HPDE6-E6E7 (cell line): ENCODE measurements around the gene PYCR2.
A peak's percentile ranks its signal among the peaks of the same experiment; 100 is the strongest.

ENCODE experiments used
- DNase-seq: peaks from one replicate; pipeline ENCODE4 v3.0.0; 2011; ENCODE audit warnings: missing footprints; ENCODE audit errors: extremely low spot score

The PYCR2 gene

DNA sequence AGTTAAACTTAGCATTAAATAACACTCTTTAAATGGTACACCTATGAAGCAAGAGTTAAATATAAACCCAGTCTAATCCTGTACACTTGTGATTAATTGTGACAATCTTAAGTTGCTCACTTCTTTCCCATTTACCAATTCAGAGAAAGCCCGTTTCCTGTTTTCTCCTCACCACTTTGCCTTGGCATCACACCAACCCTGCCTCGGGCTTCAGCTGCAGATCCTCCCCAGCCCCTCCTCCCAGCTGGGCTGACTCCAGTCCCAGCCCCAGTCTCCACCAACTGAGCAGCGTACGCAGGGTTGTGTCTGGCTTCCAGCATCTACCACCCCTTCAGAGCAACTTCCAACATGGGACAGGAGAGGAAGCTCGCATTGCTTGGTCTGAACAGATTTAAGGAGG lies 4.1 kb downstream of the PYCR2 start:
- peak; percentile 74 for DNase-seq

DNA sequence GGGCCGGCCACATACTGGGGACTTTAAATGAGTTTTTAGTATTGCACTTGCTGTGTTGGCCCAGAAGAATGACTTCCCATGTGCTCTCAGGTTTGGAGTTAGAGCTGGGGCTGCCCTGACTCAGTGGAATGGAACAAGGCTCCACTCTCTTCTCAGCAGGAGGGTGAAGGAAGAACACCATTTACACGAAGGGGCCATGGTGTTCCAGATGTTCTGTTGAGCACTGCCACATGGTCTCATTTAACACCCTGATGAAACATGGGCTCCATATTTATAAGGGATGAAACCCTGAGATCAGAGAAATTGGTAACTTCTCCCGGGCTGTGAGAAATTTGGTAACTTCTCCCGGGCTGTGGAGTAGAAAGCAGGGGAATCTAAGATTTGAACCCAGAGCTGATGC lies 5.8 kb downstream of the PYCR2 start:
- DNase-seq: no peak

- no peak for DNase-seq
Observed at GRCh38 chr1:225917536-225917935, 6.5 kb downstream of the PYCR2 start.

GRCh38 chr1:225917101-225917500 lies 6.9 kb downstream of the PYCR2 start:
- DNase-seq: no peak

- DNase-seq: no peak
Observed at GRCh38 chr1:225915538-225915991, 8.5 kb downstream of the PYCR2 start.

DNA sequence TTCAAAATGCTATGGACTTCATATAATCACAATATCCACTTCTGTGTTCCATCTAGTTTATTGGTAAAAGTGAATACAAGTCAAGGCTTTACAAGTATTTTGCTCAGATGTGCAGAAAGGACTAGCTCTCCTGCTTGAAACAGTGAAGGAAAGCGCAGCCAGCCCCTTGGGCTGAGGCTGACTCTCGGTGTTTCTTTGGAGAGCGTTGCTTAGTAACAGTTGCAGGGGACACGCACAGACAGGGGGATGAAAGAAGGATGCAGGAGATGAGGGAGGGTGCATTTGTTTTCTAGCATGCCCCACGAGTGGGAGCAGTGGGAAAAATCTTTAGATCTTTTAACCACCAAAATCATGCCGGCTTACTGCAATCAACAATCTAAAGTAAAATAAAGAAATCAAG lies 9.1 kb downstream of the PYCR2 start:
- DNase-seq: no peak

DNA sequence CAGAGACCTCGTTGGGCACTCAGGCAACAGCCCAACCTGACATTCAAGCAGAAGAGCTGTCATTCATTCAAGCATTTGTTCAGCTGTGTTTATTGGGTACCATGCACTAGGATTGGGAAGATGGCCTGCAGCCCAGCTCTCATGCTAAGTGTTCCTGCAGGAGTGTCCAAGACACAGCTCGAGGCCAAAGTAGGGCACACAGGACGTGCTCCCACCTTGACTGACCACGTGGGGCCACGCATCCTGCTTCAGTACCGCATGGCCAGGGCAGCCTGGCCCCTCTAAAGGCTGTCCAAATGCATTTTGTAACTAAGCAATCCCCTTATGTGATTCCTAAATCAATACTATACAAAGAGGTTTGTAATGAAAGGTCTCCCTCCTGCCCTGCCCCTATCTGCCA lies 9.7 kb downstream of the PYCR2 start:
- DNase-seq: no peak

DNA sequence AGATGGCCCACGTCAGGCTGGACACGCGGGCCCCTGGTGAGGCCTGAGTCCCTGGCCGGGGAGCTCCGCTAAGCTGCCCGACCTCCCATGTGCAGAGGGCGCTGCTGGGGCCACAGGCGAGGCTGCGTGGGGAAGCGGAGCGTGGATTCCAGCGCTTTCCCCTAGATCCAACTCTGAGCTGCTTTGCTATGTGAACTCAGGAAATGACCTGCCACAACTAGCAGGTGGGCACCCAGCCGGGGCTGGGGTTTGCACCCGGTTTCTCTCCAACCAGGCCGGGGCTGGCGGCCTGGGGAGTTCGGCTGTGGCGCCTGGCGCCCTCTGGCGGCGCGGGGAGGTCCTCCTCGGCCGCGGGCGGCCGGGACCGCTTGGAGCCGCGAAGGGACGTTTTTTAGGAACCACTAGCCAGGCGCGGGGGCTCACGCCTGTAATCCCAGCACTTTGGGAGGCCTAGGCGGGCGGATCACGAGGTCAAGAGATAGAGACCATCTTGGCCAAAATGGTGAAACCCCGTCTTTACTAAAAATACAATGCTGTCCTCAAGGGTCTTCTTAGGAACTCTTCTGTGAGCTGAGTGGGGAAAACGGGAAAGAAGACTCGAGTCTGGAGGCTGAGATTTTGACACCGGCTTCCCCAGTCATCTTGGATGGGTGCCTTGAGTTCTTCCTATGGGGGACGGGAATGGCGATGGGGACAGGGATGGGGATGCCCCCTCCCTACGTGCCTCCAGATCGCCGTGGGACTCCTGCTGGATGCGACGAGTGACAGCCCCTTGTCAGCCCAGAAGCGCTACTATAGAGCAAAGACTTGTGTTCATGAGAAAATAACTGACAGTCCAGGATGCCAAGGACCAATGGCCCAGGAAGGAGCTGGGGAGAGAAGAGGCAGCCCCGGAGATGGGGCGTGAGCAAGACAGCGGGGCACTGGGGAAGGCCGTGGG lies 12.6 kb downstream of the PYCR2 start:
- peak; percentile 45 for DNase-seq

DNA sequence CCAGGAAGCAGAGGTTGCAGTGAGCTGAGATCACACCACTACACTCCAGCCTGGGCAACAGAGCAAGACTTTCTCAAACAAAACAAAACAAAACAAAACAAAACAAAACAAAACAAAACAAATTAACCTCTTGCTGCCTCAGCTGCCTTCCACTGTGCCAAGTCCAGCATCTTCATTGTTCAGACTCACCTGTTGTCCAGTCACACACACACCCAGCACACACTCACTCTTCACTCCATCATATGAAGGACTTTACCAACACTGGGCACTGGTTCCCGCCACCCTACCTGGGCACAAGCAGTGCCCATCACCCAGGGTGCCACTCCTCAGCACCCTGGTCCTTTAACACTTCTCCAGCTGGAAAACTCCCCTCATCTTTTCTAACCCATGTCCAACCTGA lies 14.6 kb downstream of the PYCR2 start:
- DNase-seq: no peak

GRCh38 chr1:225908773-225909172 lies 15.3 kb downstream of the PYCR2 start:
- no peak for DNase-seq

- no peak for DNase-seq
Observed at GRCh38 chr1:225908013-225908640, 15.9 kb downstream of the PYCR2 start.

- no peak for DNase-seq
Observed at GRCh38 chr1:225907341-225907740, 16.7 kb downstream of the PYCR2 start.

DNA sequence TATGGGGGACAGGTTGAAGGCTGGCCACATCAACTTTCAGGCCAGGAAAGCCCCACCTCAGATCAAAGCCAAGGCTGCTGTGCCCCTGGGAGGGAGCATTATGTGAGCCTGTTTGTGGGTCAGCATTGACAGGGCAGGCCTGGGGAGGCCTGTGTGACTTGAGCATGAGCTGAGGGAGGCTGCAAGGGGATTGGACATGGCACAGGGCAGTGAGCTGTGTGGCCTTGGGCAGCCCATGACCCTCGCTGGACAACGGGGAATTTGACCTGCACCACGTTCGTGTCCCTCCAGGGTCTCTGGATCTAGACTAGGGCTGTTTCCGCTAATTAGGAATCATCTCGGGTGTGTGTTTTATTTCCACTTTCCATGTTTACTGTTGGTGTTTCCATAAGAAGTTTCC lies 17.6 kb downstream of the PYCR2 start:
- DNase-seq: no peak

DNA sequence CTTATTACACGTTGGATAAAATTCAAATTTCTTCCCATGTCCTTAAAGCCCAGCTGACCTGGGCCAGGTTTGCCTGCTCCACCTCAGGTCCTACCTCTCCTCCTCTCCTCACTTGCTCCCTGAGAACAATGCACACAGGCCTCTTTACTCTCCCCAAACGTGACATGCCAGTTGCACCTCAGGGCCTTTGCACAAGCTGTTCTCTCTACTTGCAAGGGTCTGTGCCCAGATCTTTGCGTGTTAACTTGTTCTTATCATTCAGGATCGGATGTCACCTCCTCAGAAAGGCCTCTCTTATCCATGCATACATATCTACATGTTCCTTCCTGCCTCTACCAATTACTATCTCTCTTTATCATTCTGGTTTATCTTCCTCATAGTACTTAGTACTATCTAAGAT lies 20.4 kb downstream of the PYCR2 start:
- DNase-seq: no peak

- no peak for DNase-seq
Observed at GRCh38 chr1:225899044-225899925, 24.8 kb downstream of the PYCR2 start.

- DNase-seq: no peak
Observed at GRCh38 chr1:225897595-225898514, 26.2 kb downstream of the PYCR2 start.

- DNase-seq: peak; percentile 83
Observed at GRCh38 chr1:225896937-225897549, 27.0 kb downstream of the PYCR2 start.

DNA sequence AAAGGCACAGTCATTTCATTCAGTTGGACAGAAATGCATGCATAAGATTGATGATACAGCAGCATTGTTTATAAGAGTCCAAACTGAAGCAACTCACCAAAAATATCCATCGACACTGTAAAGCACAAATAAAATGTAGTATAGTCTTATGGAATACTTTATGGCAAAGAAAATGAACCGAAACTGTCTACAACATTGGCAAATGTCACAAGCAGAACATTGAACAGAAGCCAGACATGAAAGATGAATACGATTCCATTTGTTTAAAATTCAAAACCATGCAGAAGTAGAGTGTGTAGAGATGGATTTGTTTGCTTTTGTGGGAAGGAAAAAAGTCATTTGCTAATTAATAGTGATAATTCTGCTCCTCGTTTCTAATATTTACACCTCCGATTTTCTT lies 27.6 kb downstream of the PYCR2 start:
- no peak for DNase-seq

DNA sequence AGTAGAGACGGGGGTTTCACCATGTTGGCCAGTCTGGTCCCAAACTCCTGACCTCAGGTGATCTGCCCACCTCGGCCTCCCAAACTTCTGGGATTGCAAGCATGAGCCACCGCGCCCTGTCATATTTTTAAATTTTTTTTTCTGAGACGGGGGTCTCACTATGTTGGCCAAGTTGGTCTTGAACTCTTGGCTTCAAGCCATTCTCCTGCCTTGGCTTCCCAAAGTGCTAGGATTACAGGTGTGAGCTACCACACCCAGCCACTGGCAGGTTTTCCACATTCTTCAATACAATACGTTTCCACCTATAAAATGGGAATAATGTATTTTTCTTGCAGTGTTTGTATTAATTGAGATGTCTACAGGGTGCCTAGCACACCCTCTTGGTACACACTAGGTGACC lies 31.7 kb downstream of the PYCR2 start:
- DNase-seq: no peak

DNA sequence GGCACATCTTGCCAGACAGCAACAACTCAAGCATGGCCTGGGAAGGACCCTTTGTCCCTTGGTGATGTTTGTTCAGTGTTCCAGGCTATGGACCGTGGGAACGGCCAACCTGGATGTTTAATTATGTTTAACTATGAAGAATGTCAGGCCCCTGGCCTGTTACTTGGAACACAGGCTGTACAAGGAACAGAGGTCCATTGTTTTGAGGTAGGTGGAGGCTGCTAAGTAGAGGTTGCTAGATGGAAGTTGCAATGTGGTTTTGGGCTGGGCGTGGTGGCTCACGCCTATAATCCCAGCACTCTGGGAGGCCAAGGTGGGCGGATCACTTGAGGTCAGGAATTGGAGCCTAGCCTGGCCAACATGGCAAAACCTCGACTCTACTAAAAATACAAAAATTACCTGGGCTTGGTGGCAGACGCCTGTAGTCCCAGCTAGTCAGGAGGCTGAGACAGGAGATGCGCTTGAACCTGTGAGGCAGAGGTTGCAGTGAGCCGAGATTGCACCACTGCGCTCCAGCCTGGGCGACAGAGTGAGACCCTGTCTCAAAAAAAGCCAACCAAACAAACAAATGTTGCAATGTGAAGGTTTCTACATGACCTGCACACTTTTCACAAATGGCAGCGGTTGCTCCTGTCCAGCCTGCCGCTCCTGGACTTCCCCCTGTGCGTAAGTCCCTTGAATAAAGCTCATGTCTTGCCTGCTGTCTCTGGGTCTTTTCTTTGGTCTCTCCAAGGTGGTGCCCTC lies 32.6 kb downstream of the PYCR2 start:
- DNase-seq: no peak
